ENCODE measurements around the gene MOXD1. TPM values are rescaled to one million over a fixed set of nuclear protein-coding genes. Genes with fewer than 3 reads are reported as not detected.

The MOXD1 gene
- total RNA-seq, 1 experiment from 2014 or later: 1.0 TPM

DNA sequence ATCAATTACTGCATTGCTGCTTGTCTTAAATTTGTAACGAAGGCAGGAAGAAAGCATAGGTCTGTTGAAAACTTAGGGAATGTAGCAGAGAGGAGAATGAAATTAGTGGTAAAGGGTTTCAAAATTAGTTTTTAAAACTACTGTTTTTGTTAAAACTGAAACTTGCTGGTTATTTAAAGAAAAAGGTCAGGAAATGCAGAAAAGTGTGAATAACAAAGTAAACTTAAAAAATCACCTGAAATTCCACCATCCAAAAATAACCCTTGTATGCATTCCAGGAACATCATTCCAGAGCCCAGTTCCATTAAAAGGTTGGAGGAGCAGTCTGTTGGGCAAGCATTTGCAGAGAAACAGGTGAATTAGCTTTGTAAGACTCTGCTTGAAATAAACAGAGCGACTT, 3.1 kb upstream of the MOXD1 start:
- DNase-seq (ENCODE audit: low read depth, low spot score): no peak
- peaks cover 9 to 10% of the 10 kb centered on the region in 2 experiments for H3K4me1 ChIP-seq (ENCODE audit: control insufficient read depth in 1 of 2, insufficient read depth in 2 of 2, low read length in 2 of 2)
- H3K27ac ChIP-seq (ENCODE audit: low read depth, low read length): no peak overlapping the region
- intact Hi-C loops (cut with micrococcal nuclease): no loop called here
- no peaks in the 10 kb centered on the region for H4K20me1 ChIP-seq (ENCODE audit: insufficient read depth)
- no peaks in the 10 kb centered on the region for H3K9me3 ChIP-seq (ENCODE audit: control insufficient read depth in 1 of 2, insufficient read depth in 1 of 2, low read depth in 1 of 2, low read length in 2 of 2)
- TF ChIP-seq RAD21 (IDR thresholded peaks at IDR 0.05; ENCODE audit: low read depth): no peak
- TF ChIP-seq ZFX (IDR thresholded peaks at IDR 0.05): no peak
- no peak for TF ChIP-seq EZH2phosphoT487 (IDR thresholded peaks at IDR 0.05; ENCODE audit: borderline replicate concordance)
- TF ChIP-seq, protein P1, sequence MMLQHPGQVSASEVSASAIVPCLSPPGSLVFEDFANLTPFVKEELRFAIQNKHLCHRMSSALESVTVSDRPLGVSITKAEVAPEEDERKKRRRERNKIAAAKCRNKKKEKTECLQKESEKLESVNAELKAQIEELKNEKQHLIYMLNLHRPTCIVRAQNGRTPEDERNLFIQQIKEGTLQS (IDR thresholded peaks at IDR 0.05): no peak
- TF ChIP-seq, protein P2, sequence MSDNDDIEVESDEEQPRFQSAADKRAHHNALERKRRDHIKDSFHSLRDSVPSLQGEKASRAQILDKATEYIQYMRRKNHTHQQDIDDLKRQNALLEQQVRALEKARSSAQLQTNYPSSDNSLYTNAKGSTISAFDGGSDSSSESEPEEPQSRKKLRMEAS (IDR thresholded peaks at IDR 0.05): no peak
- TF ChIP-seq ZNF274 (IDR thresholded peaks at IDR 0.05; ENCODE audit: low read depth, low read length): no peak
- TF ChIP-seq, protein P3, sequence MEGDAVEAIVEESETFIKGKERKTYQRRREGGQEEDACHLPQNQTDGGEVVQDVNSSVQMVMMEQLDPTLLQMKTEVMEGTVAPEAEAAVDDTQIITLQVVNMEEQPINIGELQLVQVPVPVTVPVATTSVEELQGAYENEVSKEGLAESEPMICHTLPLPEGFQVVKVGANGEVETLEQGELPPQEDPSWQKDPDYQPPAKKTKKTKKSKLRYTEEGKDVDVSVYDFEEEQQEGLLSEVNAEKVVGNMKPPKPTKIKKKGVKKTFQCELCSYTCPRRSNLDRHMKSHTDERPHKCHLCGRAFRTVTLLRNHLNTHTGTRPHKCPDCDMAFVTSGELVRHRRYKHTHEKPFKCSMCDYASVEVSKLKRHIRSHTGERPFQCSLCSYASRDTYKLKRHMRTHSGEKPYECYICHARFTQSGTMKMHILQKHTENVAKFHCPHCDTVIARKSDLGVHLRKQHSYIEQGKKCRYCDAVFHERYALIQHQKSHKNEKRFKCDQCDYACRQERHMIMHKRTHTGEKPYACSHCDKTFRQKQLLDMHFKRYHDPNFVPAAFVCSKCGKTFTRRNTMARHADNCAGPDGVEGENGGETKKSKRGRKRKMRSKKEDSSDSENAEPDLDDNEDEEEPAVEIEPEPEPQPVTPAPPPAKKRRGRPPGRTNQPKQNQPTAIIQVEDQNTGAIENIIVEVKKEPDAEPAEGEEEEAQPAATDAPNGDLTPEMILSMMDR (IDR thresholded peaks at IDR 0.05 in 2 of 3, conservative IDR thresholded peaks at IDR 0.05 in 1 of 3; ENCODE audit: borderline replicate concordance in 1 of 3, insufficient read depth in 1 of 3, low read depth in 2 of 3, low read length in 2 of 3): no peak
- TF ChIP-seq EZH2 (IDR thresholded peaks at IDR 0.05): no peak
- TF ChIP-seq CBX3 (IDR thresholded peaks at IDR 0.05; ENCODE audit: low read depth): no peak
- no peak for TF ChIP-seq CEBPB (IDR thresholded peaks at IDR 0.05; ENCODE audit: low read depth)
- TF ChIP-seq, protein P4, sequence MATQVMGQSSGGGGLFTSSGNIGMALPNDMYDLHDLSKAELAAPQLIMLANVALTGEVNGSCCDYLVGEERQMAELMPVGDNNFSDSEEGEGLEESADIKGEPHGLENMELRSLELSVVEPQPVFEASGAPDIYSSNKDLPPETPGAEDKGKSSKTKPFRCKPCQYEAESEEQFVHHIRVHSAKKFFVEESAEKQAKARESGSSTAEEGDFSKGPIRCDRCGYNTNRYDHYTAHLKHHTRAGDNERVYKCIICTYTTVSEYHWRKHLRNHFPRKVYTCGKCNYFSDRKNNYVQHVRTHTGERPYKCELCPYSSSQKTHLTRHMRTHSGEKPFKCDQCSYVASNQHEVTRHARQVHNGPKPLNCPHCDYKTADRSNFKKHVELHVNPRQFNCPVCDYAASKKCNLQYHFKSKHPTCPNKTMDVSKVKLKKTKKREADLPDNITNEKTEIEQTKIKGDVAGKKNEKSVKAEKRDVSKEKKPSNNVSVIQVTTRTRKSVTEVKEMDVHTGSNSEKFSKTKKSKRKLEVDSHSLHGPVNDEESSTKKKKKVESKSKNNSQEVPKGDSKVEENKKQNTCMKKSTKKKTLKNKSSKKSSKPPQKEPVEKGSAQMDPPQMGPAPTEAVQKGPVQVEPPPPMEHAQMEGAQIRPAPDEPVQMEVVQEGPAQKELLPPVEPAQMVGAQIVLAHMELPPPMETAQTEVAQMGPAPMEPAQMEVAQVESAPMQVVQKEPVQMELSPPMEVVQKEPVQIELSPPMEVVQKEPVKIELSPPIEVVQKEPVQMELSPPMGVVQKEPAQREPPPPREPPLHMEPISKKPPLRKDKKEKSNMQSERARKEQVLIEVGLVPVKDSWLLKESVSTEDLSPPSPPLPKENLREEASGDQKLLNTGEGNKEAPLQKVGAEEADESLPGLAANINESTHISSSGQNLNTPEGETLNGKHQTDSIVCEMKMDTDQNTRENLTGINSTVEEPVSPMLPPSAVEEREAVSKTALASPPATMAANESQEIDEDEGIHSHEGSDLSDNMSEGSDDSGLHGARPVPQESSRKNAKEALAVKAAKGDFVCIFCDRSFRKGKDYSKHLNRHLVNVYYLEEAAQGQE (IDR thresholded peaks at IDR 0.05; ENCODE audit: low read depth): no peak
- no peak for TF ChIP-seq SP1 (IDR thresholded peaks at IDR 0.05; ENCODE audit: low read depth)
- no peak for TF ChIP-seq POLR2AphosphoS5 (IDR thresholded peaks at IDR 0.05; ENCODE audit: low read depth, low read length)
- no peak for TF ChIP-seq YY1 (IDR thresholded peaks at IDR 0.05; ENCODE audit: extremely low read depth, insufficient replicate concordance, low read depth, low read length)
- TF ChIP-seq ELF1 (IDR thresholded peaks at IDR 0.05; ENCODE audit: borderline replicate concordance, low read depth): no peak
- TF ChIP-seq SRF (IDR thresholded peaks at IDR 0.05; ENCODE audit: low read depth): no peak
- no peak for TF ChIP-seq JUND (IDR thresholded peaks at IDR 0.05)
- no peak for TF ChIP-seq POLR2A (IDR thresholded peaks at IDR 0.05; ENCODE audit: borderline replicate concordance, extremely low read depth, insufficient read depth, insufficient read length)
- H3K9ac ChIP-seq (ENCODE audit: low read length): no peak overlapping the region
- H3K36me3 ChIP-seq (ENCODE audit: control insufficient read depth in 1 of 2, insufficient read depth in 2 of 2, low read length in 2 of 2): no peaks in the 10 kb centered on the region
- H3K4me3 ChIP-seq (replicated peaks in 1 of 2; ENCODE audit: low read depth in 1 of 2, low read length in 2 of 2): no peak overlapping the region
- BruUV-seq (replicated peaks): no TSS peak
- POLR2A ChIA-PET: no interaction called here
- H3K27me3 ChIP-seq (ENCODE audit: insufficient read depth, low read length): no peaks in the 10 kb centered on the region
- no peak overlapping the region for H2AFZ ChIP-seq (ENCODE audit: low read depth, low read length, poor library complexity, severe bottlenecking)
- H3K4me2 ChIP-seq (ENCODE audit: low read length): no peak overlapping the region
- no peaks in the 10 kb centered on the region for H3K79me2 ChIP-seq (ENCODE audit: insufficient read depth, low read length)
- H3K9me2 ChIP-seq (ENCODE audit: insufficient read depth): no peaks in the 10 kb centered on the region
- RAD21 ChIA-PET (ENCODE audit: low non-redundant PET in 1 of 2, low total read pairs in 2 of 2, uncharacterized antibody in 2 of 2, unreplicated experiment in 2 of 2): no interaction called here
- CTCF ChIA-PET: interaction anchor here (1.2 to 1.5 kb wide), 2 partner anchors 11 to 13 kb away, joined by 3 to 8 read pairs; no protein-coding TSS in a partner anchor
- no peak for ATAC-seq

Measured in HCT116 (cell line).